ENCODE measurements around the gene DCST1.
A peak's percentile ranks its signal among the peaks of the same experiment; 100 is the strongest.

The DCST1 gene

GRCh38 chr1:155001675-155002463 is 31.8 kb upstream of the DCST1 start:
- DNase-seq: peak; percentile 94 to 97 (median 96)

DNA sequence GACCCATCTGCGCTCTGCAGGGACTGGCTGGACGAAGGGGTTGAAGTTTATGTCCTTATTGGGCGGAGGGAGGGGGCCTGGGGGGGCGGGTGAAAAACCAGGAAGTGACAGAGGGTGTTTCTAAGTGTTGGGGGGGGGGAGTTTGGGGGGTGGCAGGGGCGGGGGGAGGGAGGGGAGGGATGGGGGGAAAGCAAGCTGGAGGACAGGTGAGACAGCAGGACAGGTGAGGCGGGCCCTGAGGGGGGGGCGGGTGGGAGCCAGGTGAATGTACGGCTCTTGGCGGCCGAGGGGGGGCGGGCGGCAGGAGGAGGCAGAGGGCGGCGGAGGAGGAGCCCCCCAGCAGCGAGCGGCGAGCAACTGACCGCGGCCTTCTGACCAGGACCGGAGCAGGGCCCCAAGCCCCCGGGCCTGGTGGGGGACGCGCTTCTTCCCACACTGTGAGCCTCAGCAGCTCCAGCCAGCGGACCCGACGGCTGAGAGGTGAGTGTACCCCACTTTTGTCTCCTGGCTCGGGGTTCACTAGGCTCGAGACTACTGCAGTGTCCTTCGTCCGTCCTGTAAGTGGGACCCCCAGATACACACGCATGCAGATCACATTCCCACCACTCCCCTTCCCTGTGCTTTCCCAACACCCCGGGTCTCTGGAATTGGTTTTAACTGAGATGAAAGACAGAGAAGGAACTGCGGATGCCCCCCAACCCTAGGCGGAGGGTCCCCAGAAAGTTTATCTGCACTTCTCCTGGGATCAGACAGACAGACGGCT is 31.0 kb upstream of the DCST1 start, which contains the start of gene ZBTB7B:
ZBTB7B (plus strand) TSS at position 339 of the 763 bp plus-strand sequence. CDS start 11,859 bp downstream, outside the sequence.
- no peak for DNase-seq

DNA sequence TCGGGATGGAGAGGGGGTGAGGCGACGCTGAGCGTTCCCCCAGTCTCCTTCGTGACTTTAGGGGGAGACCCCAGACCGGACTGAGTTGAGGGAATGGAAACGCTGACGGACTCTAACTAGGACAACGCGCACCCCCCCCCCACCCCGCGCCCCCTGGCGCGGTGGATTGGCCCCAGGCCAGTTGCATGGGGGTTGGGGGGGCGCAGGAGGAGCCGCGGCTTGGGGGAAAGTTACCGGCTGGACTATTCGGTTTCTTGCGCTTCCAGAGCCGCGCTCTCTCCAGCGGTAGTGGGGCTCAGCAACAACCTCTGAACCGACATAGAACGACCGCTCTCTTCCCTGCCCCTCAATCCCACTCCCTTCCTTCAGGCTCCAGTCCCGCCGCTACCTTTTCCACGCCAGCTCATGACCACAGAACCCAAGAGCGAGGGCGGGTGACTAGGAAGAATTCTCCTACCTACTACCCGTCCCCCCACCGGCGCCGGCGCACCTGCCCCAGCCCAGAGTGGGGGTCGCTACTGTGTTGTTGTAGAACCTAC is 30.3 kb upstream of the DCST1 start:
- no peak for DNase-seq

GRCh38 chr1:155003766-155004351 is 29.8 kb upstream of the DCST1 start:
- no peak for DNase-seq

GRCh38 chr1:155004352-155005075 is 29.1 kb upstream of the DCST1 start:
- DNase-seq: no peak

GRCh38 chr1:155005076-155006011 is 28.3 kb upstream of the DCST1 start:
- no peak for DNase-seq

DNA sequence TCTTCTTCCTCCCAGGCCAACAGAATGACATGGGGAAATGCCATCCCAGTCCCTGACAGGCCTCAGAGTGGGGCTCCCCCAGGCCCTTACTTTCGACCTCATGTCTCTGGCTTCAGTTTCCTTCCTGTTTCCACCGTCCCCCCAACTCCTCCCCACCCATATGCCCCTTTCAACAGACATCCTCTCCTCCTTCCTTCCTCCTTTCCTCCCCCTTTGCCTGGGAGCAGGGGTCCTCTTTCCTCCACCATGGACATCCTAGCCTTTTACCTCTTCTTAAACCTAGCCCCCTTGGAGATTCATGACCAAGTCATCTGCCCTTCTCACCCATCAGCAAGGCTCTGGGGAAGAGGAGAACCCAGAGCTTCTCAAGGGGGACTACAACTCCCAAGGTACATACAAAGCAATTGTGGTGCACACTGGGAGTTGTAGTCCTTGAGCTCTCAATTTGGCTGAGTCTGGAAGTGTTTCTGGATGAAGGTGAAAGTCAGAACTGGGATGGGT is 27.0 kb upstream of the DCST1 start:
- DNase-seq: no peak

- DNase-seq: no peak
Observed at GRCh38 chr1:155007251-155007828, 26.3 kb upstream of the DCST1 start.

GRCh38 chr1:155008015-155008941 is 25.3 kb upstream of the DCST1 start:
- DNase-seq: no peak

DNA sequence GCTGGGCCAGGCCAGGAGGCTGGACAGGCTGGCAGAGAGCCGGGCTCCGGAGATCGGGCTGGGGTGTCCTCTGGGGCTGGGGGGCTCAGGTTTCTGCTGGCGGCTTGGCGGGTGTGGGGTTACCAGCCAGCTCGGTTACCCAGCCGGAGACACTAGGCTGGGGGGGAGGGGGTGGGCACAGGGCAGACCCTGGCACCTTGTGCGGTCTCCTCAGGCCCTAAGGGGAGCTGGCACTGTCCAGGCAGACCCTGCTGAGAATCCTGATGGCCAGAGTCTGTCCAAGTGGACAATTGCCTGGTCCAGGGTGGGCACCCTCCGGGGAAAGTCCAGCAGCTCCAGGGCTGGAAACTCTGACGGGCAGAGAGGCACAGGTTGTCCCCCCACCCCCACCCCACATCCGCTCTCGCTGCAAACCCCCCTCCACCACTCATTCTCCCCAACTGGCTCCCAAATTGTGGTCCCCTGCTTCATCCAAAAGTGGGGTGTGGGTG is 24.4 kb upstream of the DCST1 start:
- DNase-seq: no peak

GRCh38 chr1:155009742-155010141 is 23.9 kb upstream of the DCST1 start:
- no peak for DNase-seq

DNA sequence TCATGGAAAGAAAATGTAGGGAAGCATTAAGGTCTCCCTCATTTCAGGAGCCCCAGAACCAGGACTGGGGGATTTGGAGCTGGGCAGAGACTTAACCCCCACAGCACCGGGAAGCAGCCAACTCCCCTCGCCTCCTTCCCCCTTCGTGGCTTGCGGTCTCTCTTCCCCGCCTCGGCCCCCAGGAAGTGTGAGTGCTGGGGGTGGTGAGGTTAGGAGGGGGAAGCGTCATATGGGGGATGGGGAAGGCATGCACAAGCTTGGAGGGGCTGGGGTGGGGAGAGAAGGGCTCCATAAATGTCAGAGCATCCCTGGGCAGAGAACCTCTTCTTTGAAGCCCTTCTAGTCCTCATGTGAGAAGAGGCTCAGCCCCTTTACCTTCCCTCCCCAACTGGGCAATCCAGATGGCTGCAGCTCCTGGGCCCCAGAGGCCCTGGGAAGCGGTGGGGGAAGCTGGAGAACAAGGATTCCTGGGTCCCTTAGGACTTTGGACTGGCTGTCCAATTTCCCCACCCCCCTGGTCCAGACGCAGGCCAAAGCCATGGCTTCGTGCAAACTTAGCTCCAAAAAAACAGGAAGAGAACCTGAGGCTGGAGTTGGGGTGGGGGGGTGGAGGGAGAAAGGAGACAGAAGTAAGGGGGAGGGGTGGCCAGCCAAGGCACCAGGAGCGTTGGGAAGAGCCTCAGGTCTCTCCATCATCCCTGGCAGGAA is 23.3 kb upstream of the DCST1 start:
- no peak for DNase-seq

DNA sequence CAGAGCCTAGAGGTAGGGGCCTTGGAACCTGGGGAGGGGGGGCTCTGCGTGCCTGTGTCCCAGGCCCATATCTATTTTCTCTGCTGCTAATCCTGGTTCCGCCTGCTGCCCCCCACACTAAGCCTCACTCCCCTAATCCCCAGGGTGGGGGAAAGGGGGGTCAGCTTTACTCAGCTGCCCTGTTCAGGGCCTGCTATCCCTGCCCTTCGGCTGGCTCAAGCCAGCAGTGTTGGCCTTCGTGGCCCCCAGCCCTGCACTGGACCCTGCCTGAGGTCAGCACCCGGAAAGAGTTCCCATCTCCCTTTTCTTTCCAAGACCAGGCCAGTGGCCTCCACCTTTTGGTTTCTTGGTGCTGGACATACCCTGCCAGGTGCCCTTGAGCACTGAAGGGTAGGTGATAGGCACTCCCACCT is 22.6 kb upstream of the DCST1 start:
- no peak for DNase-seq

DNA sequence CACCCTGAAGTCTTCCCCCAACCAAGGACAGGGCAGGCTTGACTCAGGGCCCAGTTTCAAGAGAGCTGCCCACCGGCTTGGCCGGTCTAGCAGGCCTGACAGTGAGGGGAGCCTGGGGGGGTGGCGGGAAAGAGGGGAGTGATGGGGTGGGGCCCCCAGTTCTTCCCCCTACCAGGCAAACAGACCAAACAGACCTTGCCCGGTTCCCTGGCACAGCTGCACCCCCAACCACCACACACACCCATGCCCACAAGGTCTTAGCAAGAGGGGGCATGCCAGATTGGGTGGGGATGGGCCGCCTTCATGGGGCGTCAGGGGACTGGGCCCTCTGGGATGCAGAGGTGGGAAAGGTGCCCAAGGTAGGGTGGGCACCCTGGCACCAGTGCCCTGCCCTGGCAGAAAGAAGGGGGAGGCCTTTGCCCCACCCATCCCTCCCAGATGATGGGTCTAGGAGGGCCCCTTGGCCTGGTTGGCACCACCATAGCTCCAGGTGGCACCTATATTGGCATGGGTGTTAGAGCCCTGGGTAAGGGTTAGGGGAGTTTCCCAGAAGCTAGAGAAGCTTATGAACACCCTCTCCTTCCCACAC is 22.1 kb upstream of the DCST1 start:
- DNase-seq: no peak

DNA sequence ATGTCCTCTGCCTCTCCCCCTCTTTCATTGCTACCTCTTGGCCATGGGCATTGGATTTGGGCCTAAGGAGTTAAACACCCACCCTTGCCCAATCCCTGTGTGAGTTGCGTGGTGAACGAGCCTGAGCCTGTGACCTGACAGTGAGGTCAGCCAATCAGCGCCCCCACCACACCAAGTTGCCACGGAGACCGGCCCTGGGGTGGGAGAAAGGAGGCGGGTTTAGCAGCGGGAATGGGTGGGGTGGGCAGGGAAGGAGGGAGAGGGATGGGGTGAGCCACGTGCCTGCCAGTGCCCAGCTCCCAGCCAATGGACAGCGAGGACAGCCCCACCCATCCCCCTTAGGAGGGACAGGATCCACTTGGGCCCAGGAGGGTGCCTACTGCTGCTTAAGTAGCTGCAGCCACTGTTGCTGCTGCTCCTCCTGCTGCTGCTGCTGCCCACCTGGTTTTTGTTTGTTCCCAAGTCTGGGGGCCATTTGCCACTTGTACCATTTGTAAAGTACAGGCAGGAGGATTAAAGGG is 21.5 kb upstream of the DCST1 start:
- DNase-seq: no peak

- DNase-seq: no peak
Observed at GRCh38 chr1:155012776-155013602, 20.6 kb upstream of the DCST1 start.

GRCh38 chr1:155013632-155014031 is 20.0 kb upstream of the DCST1 start:
- DNase-seq: peak in 2 of 4 experiments; percentile 36 to 46
